Sigmoid colon (tissue), 7 donors: ENCODE results near the gene TMEM179. TPM values are rescaled to one million over a fixed set of nuclear protein-coding genes. Genes with fewer than 3 reads are reported as not detected.

Experiments
- DNase-seq: peaks from one replicate; pipeline ENCODE4 v3.0.0-alpha.2; 2019
- H3K27ac ChIP-seq, 4 donors: fragments of 200-600 bp; sonication (generic); one replicate each; pipeline ENCODE4 v1.5.1; 2016 to 2019; ENCODE audit warnings: mild to moderate bottlenecking in 1 of 4
- H3K27me3 ChIP-seq, 3 donors: fragments of 200-600 bp; sonication (generic); one replicate each; pipeline ENCODE4 v1.5.1; 2019; ENCODE audit warnings: mild to moderate bottlenecking in 1 of 3
- H3K36me3 ChIP-seq, 4 donors: fragments of 200-600 bp; sonication (generic); one replicate each; pipeline ENCODE4 v1.5.1; 2016 to 2019
- H3K4me1 ChIP-seq, 4 donors: fragments of 200-600 bp; sonication (generic); one replicate each; pipeline ENCODE4 v1.5.1; 2017 to 2019
- H3K4me3 ChIP-seq, 4 donors: fragments of 200-600 bp; sonication (generic); one replicate each; pipeline ENCODE4 v1.5.1; 2017 to 2019; ENCODE audit warnings: mild to moderate bottlenecking in 2 of 4, moderate library complexity in 1 of 4
- H3K9me3 ChIP-seq, 4 donors: fragments of 200-600 bp in 3 of 4; sonication (generic) in 3 of 4; one replicate each; pipeline versions ENCODE4 v1.5.1 to v1.6.1; 2013 to 2019
- CTCF ChIP-seq, 4 experiments: fragments of 450-650 bp in 3 of 4; fragments of 200-600 bp in 1 of 4; IDR thresholded peaks; one replicate each; pipeline ENCODE4 v1.5.1; 2016 to 2019; ENCODE audit warnings: antibody characterized with exemption in 4 of 4, mild to moderate bottlenecking in 3 of 4, moderate library complexity in 2 of 4
- EP300 ChIP-seq, 4 donors: sonication (generic); formaldehyde crosslinking; IDR thresholded peaks; one replicate each; pipeline ENCODE4 v1.6.1; 2017; ENCODE audit warnings: antibody characterized with exemption in 4 of 4
- POLR2A ChIP-seq, 2 donors: fragments of 450-650 bp; IDR thresholded peaks; one replicate each; pipeline ENCODE4 v1.6.1; 2016; ENCODE audit warnings: antibody characterized with exemption in 2 of 2, mild to moderate bottlenecking in 2 of 2, moderate library complexity in 2 of 2
- POLR2AphosphoS5 ChIP-seq, 4 donors: sonication (generic); formaldehyde crosslinking; IDR thresholded peaks; one replicate each; pipeline ENCODE4 v1.6.1; 2017; ENCODE audit warnings: antibody characterized with exemption in 4 of 4
- WGBS, 2 donors: extraction: QIAGEN DNeasy Blood & Tissue Kit; methylation state at CpG; one replicate each; pipeline ENCODE4 v1.1.7; 2013; 5-methylcytosine and 5-hydroxymethylcytosine counted together
- intact Hi-C: fragments of 100-400 bp; cut with DNase I; formaldehyde crosslinking; loops from one replicate; pipeline ENCODE4 v1.15.1; 2023
- polyA plus RNA-seq, 3 donors: library from polyadenylated mRNA; stranded (reverse); fragments of 200-250 nt; gene quantifications; one replicate each; pipeline ENCODE4 v1.2.3, GENCODE V29; 2013
- total RNA-seq, 4 donors: library from RNA; depleted of rRNA; stranded (reverse); fragments of >200 nt; gene quantifications; one replicate each; pipeline ENCODE4 v1.1.0, GENCODE V29; 2016
- donor health status: healthy with polysubstance abuse.
- donor health status: Bipolar disorder and iron deficiency.
- donor health status: healthy.

Gene TMEM179
- total and polyA plus RNA-seq, 7 donors: 1.4 to 5.4 (median 4.1) TPM; not detected in 2

- Histone ChIP-seq H3K4me1 (no peaks in the 10 kb centered on the region), H3K27me3 (peaks cover 2 to 44% (median 15%) of the 10 kb centered on the region in 3 donors), H3K4me3 (no peak overlapping the region), H3K36me3 (no peaks in the 10 kb centered on the region), H3K9me3 (no peaks in the 10 kb centered on the region), H3K27ac (no peak overlapping the region)
- DNase-seq: no peak
- no peak for TF ChIP-seq EP300 (IDR thresholded peaks at IDR 0.05)
- no peak for TF ChIP-seq CTCF (IDR thresholded peaks at IDR 0.05)
- TF ChIP-seq POLR2A (IDR thresholded peaks at IDR 0.05): no peak
- TF ChIP-seq POLR2AphosphoS5 (IDR thresholded peaks at IDR 0.05): no peak
- intact Hi-C loops: no loop called here
- 90 to 92% methylated on average over 7 of the region's 7 CpGs for WGBS, 2 donors
Measured at GRCh38 chr14:104572668-104573067, 31.9 kb downstream of the TMEM179 start.

GRCh38 chr14:104572024-104572626 lies 32.4 kb downstream of the TMEM179 start:
- H3K36me3 ChIP-seq: no peaks in the 10 kb centered on the region
- no peak for TF ChIP-seq POLR2AphosphoS5 (IDR thresholded peaks at IDR 0.05)
- no peaks in the 10 kb centered on the region for H3K9me3 ChIP-seq
- intact Hi-C loops: no loop called here
- no peaks in the 10 kb centered on the region for H3K4me1 ChIP-seq
- DNase-seq: no peak
- peaks cover 2 to 44% (median 15%) of the 10 kb centered on the region in 3 donors for H3K27me3 ChIP-seq
- H3K4me3 ChIP-seq: no peak overlapping the region
- H3K27ac ChIP-seq: no peak overlapping the region
- WGBS, 2 donors: 77 to 80% methylated on average over 11 of the region's 11 CpGs

GRCh38 chr14:104571246-104571645 lies 33.3 kb downstream of the TMEM179 start:
- Histone ChIP-seq H3K27ac (no peak overlapping the region), H3K4me3 (no peak overlapping the region), H3K27me3 (peaks cover 0 to 44% (median 12%) of the 10 kb centered on the region in 3 donors), H3K9me3 (no peaks in the 10 kb centered on the region), H3K4me1 (no peaks in the 10 kb centered on the region), H3K36me3 (no peaks in the 10 kb centered on the region)
- WGBS, 2 donors: 63 to 70% methylated on average over 16 of the region's 16 CpGs
- DNase-seq: no peak
- intact Hi-C loops: no loop called here
- TF ChIP-seq CTCF (IDR thresholded peaks at IDR 0.05) (no peak), EP300 (IDR thresholded peaks at IDR 0.05) (no peak), POLR2AphosphoS5 (IDR thresholded peaks at IDR 0.05) (no peak), POLR2A (IDR thresholded peaks at IDR 0.05) (no peak)

GRCh38 chr14:104569435-104569834 lies 35.1 kb downstream of the TMEM179 start:
- Histone ChIP-seq H3K9me3 (no peaks in the 10 kb centered on the region), H3K27me3 (peaks cover 0 to 59% (median 27%) of the 10 kb centered on the region in 3 donors), H3K36me3 (no peaks in the 10 kb centered on the region), H3K4me3 (no peak overlapping the region), H3K27ac (no peak overlapping the region), H3K4me1 (peaks cover 0 to under 1% (median 0%) of the 10 kb centered on the region in 4 donors)
- TF ChIP-seq POLR2AphosphoS5 (IDR thresholded peaks at IDR 0.05): no peak
- TF ChIP-seq CTCF (IDR thresholded peaks at IDR 0.05): no peak
- no peak for TF ChIP-seq EP300 (IDR thresholded peaks at IDR 0.05)
- no peak for TF ChIP-seq POLR2A (IDR thresholded peaks at IDR 0.05)
- intact Hi-C loops: no loop called here
- no peak for DNase-seq
- WGBS, 2 donors: 47 to 68% methylated on average over 10 of the region's 10 CpGs

GRCh38 chr14:104568620-104569019 lies 36.0 kb downstream of the TMEM179 start:
- intact Hi-C loops: no loop called here
- peaks cover 0 to 61% (median 33%) of the 10 kb centered on the region in 3 donors for H3K27me3 ChIP-seq
- no peak for TF ChIP-seq CTCF (IDR thresholded peaks at IDR 0.05)
- no peak for TF ChIP-seq POLR2AphosphoS5 (IDR thresholded peaks at IDR 0.05)
- no peak for TF ChIP-seq POLR2A (IDR thresholded peaks at IDR 0.05)
- no peak for TF ChIP-seq EP300 (IDR thresholded peaks at IDR 0.05)

More at GRCh38 chr14:104568620-104569019, 36.0 kb downstream of the TMEM179 start:
- WGBS, 2 donors: 66 to 82% methylated on average over 11 of the region's 11 CpGs
- H3K4me1 ChIP-seq: peaks cover 0 to 8% (median 3%) of the 10 kb centered on the region in 4 donors
- no peak for DNase-seq
- H3K27ac ChIP-seq: no peak overlapping the region
- no peaks in the 10 kb centered on the region for H3K36me3 ChIP-seq
- H3K9me3 ChIP-seq: no peaks in the 10 kb centered on the region
- H3K4me3 ChIP-seq: no peak overlapping the region
